Gastroesophageal sphincter (tissue), 3 donors: ENCODE data around the gene ZNF521.

ENCODE experiments used
- CTCF ChIP-seq, 4 experiments: fragments of 200-600 bp in 2 of 4; fragments of 450-650 bp in 2 of 4; sonication (generic) in 1 of 4; IDR thresholded peaks; one replicate each; pipeline ENCODE4 v1.5.1; 2017 to 2019; ENCODE audit warnings: antibody characterized with exemption in 4 of 4, mild to moderate bottlenecking in 2 of 4, moderate library complexity in 2 of 4
- POLR2A ChIP-seq, 2 donors: fragments of 450-650 bp; IDR thresholded peaks; one replicate each; pipeline ENCODE4 v1.6.1; 2017; ENCODE audit warnings: antibody characterized with exemption in 2 of 2, mild to moderate bottlenecking in 2 of 2, moderate library complexity in 1 of 2

GRCh38 chr18:25146512-25146910, 205.5 kb downstream of the ZNF521 start:
- TF ChIP-seq CTCF (IDR thresholded peaks at IDR 0.05) (no peak), POLR2A (IDR thresholded peaks at IDR 0.05) (no peak)
